ENCODE measurements around the gene BUD23. TPM values are rescaled to one million over a fixed set of nuclear protein-coding genes. Genes with fewer than 3 reads are reported as not detected.

Gene BUD23
- total and polyA plus RNA-seq, 4 donors: 19.1 to 52.6 (median 37.8) TPM

DNA sequence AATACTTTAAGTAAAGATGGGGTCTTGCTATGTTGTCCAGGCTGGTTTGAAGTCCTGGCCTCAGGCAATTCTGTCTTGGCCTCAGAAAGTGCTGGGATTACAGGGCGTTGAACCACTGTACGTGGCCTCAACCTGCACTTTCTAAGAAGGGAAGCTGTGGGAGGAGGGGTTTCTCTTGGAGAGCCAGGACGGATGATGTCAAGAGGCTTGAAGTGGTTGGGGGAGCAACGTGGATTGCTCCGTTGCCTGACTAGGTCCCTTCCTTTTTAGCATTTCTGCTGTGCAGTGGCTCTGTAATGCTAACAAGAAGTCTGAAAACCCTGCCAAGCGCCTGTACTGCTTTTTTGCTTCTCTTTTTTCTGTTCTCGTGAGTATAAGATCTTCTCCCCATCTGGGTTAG is 7.2 kb downstream of the BUD23 start:
- H3K9ac ChIP-seq (ENCODE audit: low read depth in 1 of 2, low read length in 2 of 2): no peak overlapping the region
- H3K9me3 ChIP-seq (ENCODE audit: control insufficient read depth in 4 of 4, low read length in 3 of 4): no peaks in the 10 kb centered on the region
- H3K27ac ChIP-seq (ENCODE audit: low read depth in 1 of 2, low read length in 2 of 2): no peak overlapping the region
- DNase-seq (ENCODE audit: low spot score): no peak
- H3K4me1 ChIP-seq (ENCODE audit: control insufficient read depth in 4 of 4, insufficient read depth in 4 of 4, low read length in 3 of 4): no peaks in the 10 kb centered on the region
- WGBS: 86% methylated on average over 7 of the region's 7 CpGs
- TF ChIP-seq, protein P1, sequence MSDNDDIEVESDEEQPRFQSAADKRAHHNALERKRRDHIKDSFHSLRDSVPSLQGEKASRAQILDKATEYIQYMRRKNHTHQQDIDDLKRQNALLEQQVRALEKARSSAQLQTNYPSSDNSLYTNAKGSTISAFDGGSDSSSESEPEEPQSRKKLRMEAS (IDR thresholded peaks at IDR 0.05): no peak
- TF ChIP-seq HNF4A (conservative IDR thresholded peaks at IDR 0.05): no peak
- peaks cover 12 to 60% (median 27%) of the 10 kb centered on the region in 4 donors for H3K36me3 ChIP-seq (ENCODE audit: control insufficient read depth in 4 of 4, insufficient read depth in 3 of 4, low read depth in 1 of 4, low read length in 3 of 4)
- no peaks in the 10 kb centered on the region for H3K27me3 ChIP-seq (ENCODE audit: control insufficient read depth in 4 of 4, insufficient read depth in 4 of 4, low read length in 3 of 4)
- H3K4me3 ChIP-seq (ENCODE audit: low read depth in 1 of 3, low read length in 3 of 3): no peak overlapping the region

DNA sequence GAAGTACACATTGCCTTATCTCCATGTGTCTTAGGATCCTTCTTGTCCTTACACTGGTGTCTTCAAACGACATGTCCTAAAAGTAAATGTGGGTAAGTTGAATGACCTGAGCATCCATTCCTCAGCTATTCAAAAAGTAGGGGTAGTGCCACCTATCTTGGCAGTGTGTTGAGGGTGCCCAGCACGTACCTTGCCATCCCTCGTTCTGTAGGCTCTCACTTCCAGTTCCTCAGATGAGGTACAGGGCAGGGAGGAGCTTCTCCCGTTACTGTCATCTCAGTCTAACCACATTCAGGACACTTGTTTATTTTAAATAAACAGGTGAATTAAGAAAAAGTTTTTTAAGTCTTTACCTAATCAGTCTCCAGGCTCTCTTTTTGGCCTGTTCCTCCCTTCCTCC is 13.0 kb downstream of the BUD23 start:
- DNase-seq (ENCODE audit: low spot score): no peak
- peaks cover 13 to 81% (median 30%) of the 10 kb centered on the region in 4 donors for H3K36me3 ChIP-seq (ENCODE audit: control insufficient read depth in 4 of 4, insufficient read depth in 3 of 4, low read depth in 1 of 4, low read length in 3 of 4)
- no peaks in the 10 kb centered on the region for H3K4me1 ChIP-seq (ENCODE audit: control insufficient read depth in 4 of 4, insufficient read depth in 4 of 4, low read length in 3 of 4)
- H3K9me3 ChIP-seq (ENCODE audit: control insufficient read depth in 4 of 4, low read length in 3 of 4): no peaks in the 10 kb centered on the region
- H3K27ac ChIP-seq (ENCODE audit: low read depth in 1 of 2, low read length in 2 of 2): no peak overlapping the region
- no peak overlapping the region for H3K9ac ChIP-seq (ENCODE audit: low read depth in 1 of 2, low read length in 2 of 2)
- TF ChIP-seq RXRA (IDR thresholded peaks at IDR 0.05): no peak
- H3K4me3 ChIP-seq (ENCODE audit: low read depth in 1 of 3, low read length in 3 of 3): no peak overlapping the region
- H3K27me3 ChIP-seq (ENCODE audit: control insufficient read depth in 4 of 4, insufficient read depth in 4 of 4, low read length in 3 of 4): no peaks in the 10 kb centered on the region
- 94% methylated on average over 4 of the region's 4 CpGs for WGBS

DNA sequence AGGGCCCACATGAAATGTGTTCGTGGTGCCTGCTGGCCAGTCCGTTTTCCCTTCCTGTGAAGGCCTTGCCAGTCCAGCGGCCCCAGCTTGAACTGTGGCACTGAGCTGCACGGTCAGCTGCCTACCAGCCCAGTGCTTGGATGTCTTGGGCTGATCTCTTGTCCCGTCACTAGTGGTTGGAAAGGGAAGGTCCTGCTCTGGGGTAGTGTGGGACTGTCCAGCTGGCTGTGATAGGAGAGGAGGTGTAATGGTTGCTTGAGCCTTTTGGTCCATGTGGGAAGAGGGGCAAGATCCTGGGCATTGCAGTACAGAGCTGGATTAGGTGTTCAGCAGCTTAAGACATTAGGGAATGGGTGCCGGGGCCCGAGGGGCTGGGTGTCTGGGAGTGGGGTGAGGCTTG is 15.0 kb downstream of the BUD23 start:
- no peak overlapping the region for H3K27ac ChIP-seq (ENCODE audit: low read depth in 1 of 2, low read length in 2 of 2)
- no peaks in the 10 kb centered on the region for H3K27me3 ChIP-seq (ENCODE audit: control insufficient read depth in 4 of 4, insufficient read depth in 4 of 4, low read length in 3 of 4)
- no peak overlapping the region for H3K4me3 ChIP-seq (ENCODE audit: low read depth in 1 of 3, low read length in 3 of 3)
- H3K36me3 ChIP-seq (ENCODE audit: control insufficient read depth in 4 of 4, insufficient read depth in 3 of 4, low read depth in 1 of 4, low read length in 3 of 4): peaks cover 12 to 61% (median 23%) of the 10 kb centered on the region in 4 donors
- no peak overlapping the region for H3K9ac ChIP-seq (ENCODE audit: low read depth in 1 of 2, low read length in 2 of 2)
- TF ChIP-seq, protein P2, sequence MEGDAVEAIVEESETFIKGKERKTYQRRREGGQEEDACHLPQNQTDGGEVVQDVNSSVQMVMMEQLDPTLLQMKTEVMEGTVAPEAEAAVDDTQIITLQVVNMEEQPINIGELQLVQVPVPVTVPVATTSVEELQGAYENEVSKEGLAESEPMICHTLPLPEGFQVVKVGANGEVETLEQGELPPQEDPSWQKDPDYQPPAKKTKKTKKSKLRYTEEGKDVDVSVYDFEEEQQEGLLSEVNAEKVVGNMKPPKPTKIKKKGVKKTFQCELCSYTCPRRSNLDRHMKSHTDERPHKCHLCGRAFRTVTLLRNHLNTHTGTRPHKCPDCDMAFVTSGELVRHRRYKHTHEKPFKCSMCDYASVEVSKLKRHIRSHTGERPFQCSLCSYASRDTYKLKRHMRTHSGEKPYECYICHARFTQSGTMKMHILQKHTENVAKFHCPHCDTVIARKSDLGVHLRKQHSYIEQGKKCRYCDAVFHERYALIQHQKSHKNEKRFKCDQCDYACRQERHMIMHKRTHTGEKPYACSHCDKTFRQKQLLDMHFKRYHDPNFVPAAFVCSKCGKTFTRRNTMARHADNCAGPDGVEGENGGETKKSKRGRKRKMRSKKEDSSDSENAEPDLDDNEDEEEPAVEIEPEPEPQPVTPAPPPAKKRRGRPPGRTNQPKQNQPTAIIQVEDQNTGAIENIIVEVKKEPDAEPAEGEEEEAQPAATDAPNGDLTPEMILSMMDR (IDR thresholded peaks at IDR 0.05; ENCODE audit: low read depth, low read length, missing input control): no peak
- TF ChIP-seq TAF1 (conservative IDR thresholded peaks at IDR 0.05) (no peak), HNF4A (conservative IDR thresholded peaks at IDR 0.05) (no peak)
- TF ChIP-seq, protein P3, sequence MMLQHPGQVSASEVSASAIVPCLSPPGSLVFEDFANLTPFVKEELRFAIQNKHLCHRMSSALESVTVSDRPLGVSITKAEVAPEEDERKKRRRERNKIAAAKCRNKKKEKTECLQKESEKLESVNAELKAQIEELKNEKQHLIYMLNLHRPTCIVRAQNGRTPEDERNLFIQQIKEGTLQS (IDR thresholded peaks at IDR 0.05): no peak
- no peak for DNase-seq (ENCODE audit: low spot score)
- 93% methylated on average over 7 of the region's 7 CpGs for WGBS
- no peaks in the 10 kb centered on the region for H3K9me3 ChIP-seq (ENCODE audit: control insufficient read depth in 4 of 4, low read length in 3 of 4)
- no peaks in the 10 kb centered on the region for H3K4me1 ChIP-seq (ENCODE audit: control insufficient read depth in 4 of 4, insufficient read depth in 4 of 4, low read length in 3 of 4)

DNA sequence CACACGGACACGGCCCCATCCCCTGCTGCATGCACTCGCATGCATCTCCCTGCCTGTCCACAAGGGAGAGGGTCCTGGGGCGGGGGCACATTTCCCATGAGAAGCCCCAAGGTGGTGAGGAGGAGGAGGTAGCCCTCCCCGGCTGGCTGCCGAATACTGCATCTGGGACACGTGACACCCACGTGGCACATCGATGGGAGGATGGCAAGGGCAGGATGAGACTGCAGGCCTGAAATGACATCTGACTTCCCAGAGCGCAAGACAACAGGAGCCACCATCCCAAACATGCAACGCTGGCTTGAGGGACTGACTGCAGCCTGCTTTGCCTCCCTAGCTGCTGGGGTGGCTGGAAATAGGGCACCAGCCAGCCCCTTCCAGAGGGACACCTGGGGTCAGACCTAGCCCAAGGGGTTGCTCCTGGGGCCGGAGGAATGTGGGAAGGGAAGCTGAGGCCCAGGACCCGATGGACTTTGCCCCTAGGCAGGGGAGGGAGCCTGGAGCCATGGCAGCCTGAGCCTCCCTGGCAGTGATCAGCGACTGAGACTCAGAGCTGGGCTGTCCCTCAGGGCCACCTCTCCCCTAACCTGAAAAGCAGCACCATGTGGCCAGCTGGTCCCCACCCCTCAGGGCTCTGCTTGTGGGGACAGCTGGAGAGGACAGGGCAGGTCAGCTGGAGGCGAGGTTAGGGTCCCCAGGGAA is 16.1 kb downstream of the BUD23 start:
- Histone ChIP-seq H3K36me3 (ENCODE audit: control insufficient read depth in 4 of 4, insufficient read depth in 3 of 4, low read depth in 1 of 4, low read length in 3 of 4) (peaks cover 6 to 50% (median 17%) of the 10 kb centered on the region in 4 donors), H3K27me3 (ENCODE audit: control insufficient read depth in 4 of 4, insufficient read depth in 4 of 4, low read length in 3 of 4) (no peaks in the 10 kb centered on the region), H3K4me3 (ENCODE audit: low read depth in 1 of 3, low read length in 3 of 3) (no peak overlapping the region), H3K4me1 (ENCODE audit: control insufficient read depth in 4 of 4, insufficient read depth in 4 of 4, low read length in 3 of 4) (no peaks in the 10 kb centered on the region), H3K9me3 (ENCODE audit: control insufficient read depth in 4 of 4, low read length in 3 of 4) (no peaks in the 10 kb centered on the region), H3K9ac (ENCODE audit: low read depth in 1 of 2, low read length in 2 of 2) (no peak overlapping the region), H3K27ac (ENCODE audit: low read depth in 1 of 2, low read length in 2 of 2) (no peak overlapping the region)
- DNase-seq (ENCODE audit: low spot score): no peak
- WGBS: 86% methylated on average over 15 of the region's 15 CpGs
- TF ChIP-seq FOXA1 (IDR thresholded peaks at IDR 0.05) (no peak), TAF1 (conservative IDR thresholded peaks at IDR 0.05) (no peak)
- TF ChIP-seq, protein P1 (IDR thresholded peaks at IDR 0.05): no peak
- TF ChIP-seq, protein P4, sequence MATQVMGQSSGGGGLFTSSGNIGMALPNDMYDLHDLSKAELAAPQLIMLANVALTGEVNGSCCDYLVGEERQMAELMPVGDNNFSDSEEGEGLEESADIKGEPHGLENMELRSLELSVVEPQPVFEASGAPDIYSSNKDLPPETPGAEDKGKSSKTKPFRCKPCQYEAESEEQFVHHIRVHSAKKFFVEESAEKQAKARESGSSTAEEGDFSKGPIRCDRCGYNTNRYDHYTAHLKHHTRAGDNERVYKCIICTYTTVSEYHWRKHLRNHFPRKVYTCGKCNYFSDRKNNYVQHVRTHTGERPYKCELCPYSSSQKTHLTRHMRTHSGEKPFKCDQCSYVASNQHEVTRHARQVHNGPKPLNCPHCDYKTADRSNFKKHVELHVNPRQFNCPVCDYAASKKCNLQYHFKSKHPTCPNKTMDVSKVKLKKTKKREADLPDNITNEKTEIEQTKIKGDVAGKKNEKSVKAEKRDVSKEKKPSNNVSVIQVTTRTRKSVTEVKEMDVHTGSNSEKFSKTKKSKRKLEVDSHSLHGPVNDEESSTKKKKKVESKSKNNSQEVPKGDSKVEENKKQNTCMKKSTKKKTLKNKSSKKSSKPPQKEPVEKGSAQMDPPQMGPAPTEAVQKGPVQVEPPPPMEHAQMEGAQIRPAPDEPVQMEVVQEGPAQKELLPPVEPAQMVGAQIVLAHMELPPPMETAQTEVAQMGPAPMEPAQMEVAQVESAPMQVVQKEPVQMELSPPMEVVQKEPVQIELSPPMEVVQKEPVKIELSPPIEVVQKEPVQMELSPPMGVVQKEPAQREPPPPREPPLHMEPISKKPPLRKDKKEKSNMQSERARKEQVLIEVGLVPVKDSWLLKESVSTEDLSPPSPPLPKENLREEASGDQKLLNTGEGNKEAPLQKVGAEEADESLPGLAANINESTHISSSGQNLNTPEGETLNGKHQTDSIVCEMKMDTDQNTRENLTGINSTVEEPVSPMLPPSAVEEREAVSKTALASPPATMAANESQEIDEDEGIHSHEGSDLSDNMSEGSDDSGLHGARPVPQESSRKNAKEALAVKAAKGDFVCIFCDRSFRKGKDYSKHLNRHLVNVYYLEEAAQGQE (IDR thresholded peaks at IDR 0.05): no peak
- TF ChIP-seq, protein P5, sequence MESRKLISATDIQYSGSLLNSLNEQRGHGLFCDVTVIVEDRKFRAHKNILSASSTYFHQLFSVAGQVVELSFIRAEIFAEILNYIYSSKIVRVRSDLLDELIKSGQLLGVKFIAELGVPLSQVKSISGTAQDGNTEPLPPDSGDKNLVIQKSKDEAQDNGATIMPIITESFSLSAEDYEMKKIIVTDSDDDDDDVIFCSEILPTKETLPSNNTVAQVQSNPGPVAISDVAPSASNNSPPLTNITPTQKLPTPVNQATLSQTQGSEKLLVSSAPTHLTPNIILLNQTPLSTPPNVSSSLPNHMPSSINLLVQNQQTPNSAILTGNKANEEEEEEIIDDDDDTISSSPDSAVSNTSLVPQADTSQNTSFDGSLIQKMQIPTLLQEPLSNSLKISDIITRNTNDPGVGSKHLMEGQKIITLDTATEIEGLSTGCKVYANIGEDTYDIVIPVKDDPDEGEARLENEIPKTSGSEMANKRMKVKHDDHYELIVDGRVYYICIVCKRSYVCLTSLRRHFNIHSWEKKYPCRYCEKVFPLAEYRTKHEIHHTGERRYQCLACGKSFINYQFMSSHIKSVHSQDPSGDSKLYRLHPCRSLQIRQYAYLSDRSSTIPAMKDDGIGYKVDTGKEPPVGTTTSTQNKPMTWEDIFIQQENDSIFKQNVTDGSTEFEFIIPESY (IDR thresholded peaks at IDR 0.05): no peak
- TF ChIP-seq, protein P2 (IDR thresholded peaks at IDR 0.05; ENCODE audit: low read depth, low read length, missing input control): no peak
